GM12801 (cell line): ENCODE measurements around the gene TPPP.

ENCODE experiments used
- CTCF ChIP-seq: IDR thresholded peaks from one replicate; pipeline ENCODE4 v1.5.1; 2011; ENCODE audit warnings: control low read depth; ENCODE audit not compliant: insufficient read length; ENCODE audit errors: extremely low read depth

Gene TPPP

GRCh38 chr5:642481-642880, 50.7 kb downstream of the TPPP start:
- TF ChIP-seq CTCF = no peak

- no peak for TF ChIP-seq CTCF
Observed at GRCh38 chr5:641331-641765, 51.8 kb downstream of the TPPP start.

- TF ChIP-seq CTCF = no peak
Observed at GRCh38 chr5:640461-641330, 52.5 kb downstream of the TPPP start.

GRCh38 chr5:639584-640213, 53.5 kb downstream of the TPPP start:
- TF ChIP-seq CTCF = no peak

- TF ChIP-seq CTCF = no peak
Observed at GRCh38 chr5:639253-639530, 54.0 kb downstream of the TPPP start.

GRCh38 chr5:638501-639252, 54.5 kb downstream of the TPPP start:
- no peak for TF ChIP-seq CTCF
